Measurements from ENCODE around the gene EPHA6.
"Not testable (repeated sequence)": the region's sequence is repeated elsewhere in the genome, so short reads cannot be mapped to it uniquely, and the experiment has no call there.

EPHA6 gene

GRCh38 chr3:97613139-97613538 is 798.7 kb downstream of the EPHA6 start:
- TF ChIP-seq, protein P1, sequence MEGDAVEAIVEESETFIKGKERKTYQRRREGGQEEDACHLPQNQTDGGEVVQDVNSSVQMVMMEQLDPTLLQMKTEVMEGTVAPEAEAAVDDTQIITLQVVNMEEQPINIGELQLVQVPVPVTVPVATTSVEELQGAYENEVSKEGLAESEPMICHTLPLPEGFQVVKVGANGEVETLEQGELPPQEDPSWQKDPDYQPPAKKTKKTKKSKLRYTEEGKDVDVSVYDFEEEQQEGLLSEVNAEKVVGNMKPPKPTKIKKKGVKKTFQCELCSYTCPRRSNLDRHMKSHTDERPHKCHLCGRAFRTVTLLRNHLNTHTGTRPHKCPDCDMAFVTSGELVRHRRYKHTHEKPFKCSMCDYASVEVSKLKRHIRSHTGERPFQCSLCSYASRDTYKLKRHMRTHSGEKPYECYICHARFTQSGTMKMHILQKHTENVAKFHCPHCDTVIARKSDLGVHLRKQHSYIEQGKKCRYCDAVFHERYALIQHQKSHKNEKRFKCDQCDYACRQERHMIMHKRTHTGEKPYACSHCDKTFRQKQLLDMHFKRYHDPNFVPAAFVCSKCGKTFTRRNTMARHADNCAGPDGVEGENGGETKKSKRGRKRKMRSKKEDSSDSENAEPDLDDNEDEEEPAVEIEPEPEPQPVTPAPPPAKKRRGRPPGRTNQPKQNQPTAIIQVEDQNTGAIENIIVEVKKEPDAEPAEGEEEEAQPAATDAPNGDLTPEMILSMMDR (conservative IDR thresholded peaks at IDR 0.05; ENCODE audit: control insufficient read depth, insufficient read depth, low read depth, low read length): no peak
- no peak overlapping the region for H3K4me3 ChIP-seq (ENCODE audit: control insufficient read depth, low read depth, low read length)

GRCh38 chr3:97620514-97620913 is 806.1 kb downstream of the EPHA6 start:
- H3K4me3 ChIP-seq (ENCODE audit: control insufficient read depth, low read depth, low read length); DNase-seq (ENCODE audit: low read depth): not testable (repeated sequence)

More at GRCh38 chr3:97613139-97613538, 798.7 kb downstream of the EPHA6 start:
- DNase-seq (ENCODE audit: low read depth): no peak

- no peak for DNase-seq (ENCODE audit: low read depth)
Measured at GRCh38 chr3:97636465-97636864, 822.1 kb downstream of the EPHA6 start.

GRCh38 chr3:97646932-97647331 is 832.5 kb downstream of the EPHA6 start:
- TF ChIP-seq, protein P1 (conservative IDR thresholded peaks at IDR 0.05; ENCODE audit: control insufficient read depth, insufficient read depth, low read depth, low read length): no peak
- H3K4me3 ChIP-seq (ENCODE audit: control insufficient read depth, low read depth, low read length): no peak overlapping the region
- no peak for DNase-seq (ENCODE audit: low read depth)

More at GRCh38 chr3:97636465-97636864, 822.1 kb downstream of the EPHA6 start:
- no peak overlapping the region for H3K4me3 ChIP-seq (ENCODE audit: control insufficient read depth, low read depth, low read length)
- TF ChIP-seq, protein P1 (conservative IDR thresholded peaks at IDR 0.05; ENCODE audit: control insufficient read depth, insufficient read depth, low read depth, low read length): no peak

DNA sequence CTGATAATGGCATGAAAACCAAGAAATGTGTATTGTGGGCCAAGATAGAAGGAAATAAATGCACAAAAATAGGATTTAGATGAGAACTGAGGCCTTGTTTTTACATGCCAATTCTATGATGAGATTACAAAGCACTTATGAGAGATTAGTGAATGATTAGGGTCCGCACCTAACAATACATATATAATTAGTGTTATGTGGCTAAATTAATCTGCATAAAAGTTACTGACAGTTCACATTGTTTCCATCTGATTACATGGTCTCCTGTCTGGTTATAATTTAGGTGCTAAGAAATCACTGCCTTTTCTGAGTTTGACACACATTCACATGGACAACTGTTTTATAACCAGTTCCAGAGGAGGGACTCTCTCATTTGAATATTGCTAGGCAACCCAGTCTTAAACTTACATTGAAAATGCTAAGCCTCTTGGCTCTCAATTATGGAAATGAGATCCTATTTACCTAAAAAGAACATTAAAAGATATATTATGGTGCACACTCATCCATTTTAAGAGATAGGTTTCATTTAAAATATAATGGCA is 833.1 kb downstream of the EPHA6 start:
- H3K4me3 ChIP-seq (ENCODE audit: control insufficient read depth, low read depth, low read length): no peak overlapping the region
- TF ChIP-seq, protein P1 (conservative IDR thresholded peaks at IDR 0.05; ENCODE audit: control insufficient read depth, insufficient read depth, low read depth, low read length): no peak
- DNase-seq (ENCODE audit: low read depth): no peak

GRCh38 chr3:97655971-97656370 is 841.6 kb downstream of the EPHA6 start:
- TF ChIP-seq, protein P1 (conservative IDR thresholded peaks at IDR 0.05; ENCODE audit: control insufficient read depth, insufficient read depth, low read depth, low read length): no peak
- DNase-seq (ENCODE audit: low read depth): no peak
- H3K4me3 ChIP-seq (ENCODE audit: control insufficient read depth, low read depth, low read length): no peak overlapping the region

DNA sequence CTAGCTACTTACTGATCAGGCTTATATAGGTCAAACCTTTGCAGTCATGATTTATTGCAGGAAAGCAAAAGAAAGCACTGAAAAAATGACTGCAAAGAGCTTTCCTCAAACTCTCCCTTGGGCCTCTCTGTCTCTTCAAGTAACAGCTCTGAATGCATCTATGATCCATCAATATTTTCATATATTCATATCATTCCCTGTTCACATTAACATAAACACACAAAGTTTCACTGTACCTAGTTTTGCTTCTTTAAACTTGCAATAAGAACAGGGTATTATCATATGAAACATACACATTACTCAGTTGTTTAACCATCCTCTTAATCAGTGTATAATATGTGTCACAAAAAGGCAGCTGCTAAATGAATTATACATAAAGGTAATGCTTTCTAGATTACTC is 842.2 kb downstream of the EPHA6 start:
- H3K4me3 ChIP-seq (ENCODE audit: control insufficient read depth, low read depth, low read length): no peak overlapping the region
- TF ChIP-seq, protein P1 (conservative IDR thresholded peaks at IDR 0.05; ENCODE audit: control insufficient read depth, insufficient read depth, low read depth, low read length): no peak
- no peak for DNase-seq (ENCODE audit: low read depth)

Data from fibroblast of mammary gland (primary cell).